ENCODE results near the gene DTX3L.

DNA sequence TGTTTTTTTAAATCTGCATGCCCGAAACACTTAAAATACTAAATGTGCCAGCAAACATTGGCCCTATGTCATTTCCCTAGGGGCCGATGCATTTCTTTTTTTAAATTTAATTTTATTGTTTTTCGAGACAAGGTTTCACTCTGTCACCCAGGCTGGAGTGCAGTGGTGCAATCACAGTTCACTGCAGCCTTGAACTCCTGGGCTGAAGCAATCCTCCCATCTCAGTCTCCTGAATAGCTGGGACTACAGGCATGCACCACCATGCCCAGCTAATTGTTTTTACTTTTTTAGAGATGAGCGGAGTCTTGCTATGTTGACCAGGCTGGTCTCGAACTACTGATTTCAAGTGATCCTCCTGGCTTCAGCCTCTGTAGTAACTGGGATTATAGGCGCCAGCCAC lies 5.5 kb upstream of the DTX3L start:
- TF ChIP-seq POLR2A (IDR thresholded peaks at IDR 0.05; ENCODE audit: low read depth, low read length) (no peak), POLR2AphosphoS5 (IDR thresholded peaks at IDR 0.05; ENCODE audit: low read depth, low read length) (no peak)
